ENCODE results near the gene PML.

The PML gene

DNA sequence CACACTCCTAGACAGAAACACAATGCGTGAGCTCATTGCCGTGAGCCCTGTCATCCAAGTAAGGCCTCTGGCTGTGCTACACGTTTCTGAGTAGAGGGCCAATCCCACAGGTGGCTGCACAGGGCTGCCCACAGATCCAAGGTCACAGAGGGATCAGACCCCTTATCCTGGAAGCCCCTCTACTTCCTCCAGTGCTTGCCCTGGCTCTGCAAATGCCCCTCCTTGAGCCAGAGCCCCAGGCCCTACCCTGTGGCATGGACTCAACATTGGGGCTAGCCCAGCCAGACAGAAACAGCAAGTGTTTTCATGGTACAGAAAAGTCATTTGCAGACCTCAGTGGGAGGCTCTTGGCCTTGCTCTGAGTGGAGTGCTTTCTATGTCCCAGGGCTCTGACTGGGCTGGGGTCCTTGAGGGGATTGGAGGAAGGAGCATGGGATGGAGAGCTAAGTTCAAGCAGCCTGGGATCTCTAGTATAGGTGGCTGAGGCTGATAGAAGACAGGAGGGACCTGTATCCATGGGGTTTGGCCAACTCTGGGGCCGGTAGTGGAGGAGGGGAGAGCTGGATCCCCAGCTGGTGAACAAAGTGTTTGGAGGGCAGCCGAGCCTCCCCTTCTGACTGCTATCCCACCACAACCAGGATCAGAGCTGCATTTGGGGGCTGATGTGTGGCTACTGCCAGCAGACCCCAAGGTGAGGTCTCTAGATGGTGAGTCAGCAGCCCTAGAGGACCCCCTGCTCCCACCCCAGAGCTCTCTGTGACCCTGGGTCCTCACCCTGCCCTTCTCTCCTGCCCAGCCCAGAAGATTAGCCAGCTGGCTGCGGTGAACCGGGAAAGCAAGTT, 49.1 kb downstream of the PML start:
- DNase-seq (ENCODE audit: low read depth), result no peak
- no peak overlapping the region for H3K4me3 ChIP-seq (ENCODE audit: control insufficient read depth, low read depth, low read length)
- TF ChIP-seq, protein P1, sequence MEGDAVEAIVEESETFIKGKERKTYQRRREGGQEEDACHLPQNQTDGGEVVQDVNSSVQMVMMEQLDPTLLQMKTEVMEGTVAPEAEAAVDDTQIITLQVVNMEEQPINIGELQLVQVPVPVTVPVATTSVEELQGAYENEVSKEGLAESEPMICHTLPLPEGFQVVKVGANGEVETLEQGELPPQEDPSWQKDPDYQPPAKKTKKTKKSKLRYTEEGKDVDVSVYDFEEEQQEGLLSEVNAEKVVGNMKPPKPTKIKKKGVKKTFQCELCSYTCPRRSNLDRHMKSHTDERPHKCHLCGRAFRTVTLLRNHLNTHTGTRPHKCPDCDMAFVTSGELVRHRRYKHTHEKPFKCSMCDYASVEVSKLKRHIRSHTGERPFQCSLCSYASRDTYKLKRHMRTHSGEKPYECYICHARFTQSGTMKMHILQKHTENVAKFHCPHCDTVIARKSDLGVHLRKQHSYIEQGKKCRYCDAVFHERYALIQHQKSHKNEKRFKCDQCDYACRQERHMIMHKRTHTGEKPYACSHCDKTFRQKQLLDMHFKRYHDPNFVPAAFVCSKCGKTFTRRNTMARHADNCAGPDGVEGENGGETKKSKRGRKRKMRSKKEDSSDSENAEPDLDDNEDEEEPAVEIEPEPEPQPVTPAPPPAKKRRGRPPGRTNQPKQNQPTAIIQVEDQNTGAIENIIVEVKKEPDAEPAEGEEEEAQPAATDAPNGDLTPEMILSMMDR (conservative IDR thresholded peaks at IDR 0.05; ENCODE audit: control insufficient read depth, insufficient read depth, low read depth, low read length), result no peak

DNA sequence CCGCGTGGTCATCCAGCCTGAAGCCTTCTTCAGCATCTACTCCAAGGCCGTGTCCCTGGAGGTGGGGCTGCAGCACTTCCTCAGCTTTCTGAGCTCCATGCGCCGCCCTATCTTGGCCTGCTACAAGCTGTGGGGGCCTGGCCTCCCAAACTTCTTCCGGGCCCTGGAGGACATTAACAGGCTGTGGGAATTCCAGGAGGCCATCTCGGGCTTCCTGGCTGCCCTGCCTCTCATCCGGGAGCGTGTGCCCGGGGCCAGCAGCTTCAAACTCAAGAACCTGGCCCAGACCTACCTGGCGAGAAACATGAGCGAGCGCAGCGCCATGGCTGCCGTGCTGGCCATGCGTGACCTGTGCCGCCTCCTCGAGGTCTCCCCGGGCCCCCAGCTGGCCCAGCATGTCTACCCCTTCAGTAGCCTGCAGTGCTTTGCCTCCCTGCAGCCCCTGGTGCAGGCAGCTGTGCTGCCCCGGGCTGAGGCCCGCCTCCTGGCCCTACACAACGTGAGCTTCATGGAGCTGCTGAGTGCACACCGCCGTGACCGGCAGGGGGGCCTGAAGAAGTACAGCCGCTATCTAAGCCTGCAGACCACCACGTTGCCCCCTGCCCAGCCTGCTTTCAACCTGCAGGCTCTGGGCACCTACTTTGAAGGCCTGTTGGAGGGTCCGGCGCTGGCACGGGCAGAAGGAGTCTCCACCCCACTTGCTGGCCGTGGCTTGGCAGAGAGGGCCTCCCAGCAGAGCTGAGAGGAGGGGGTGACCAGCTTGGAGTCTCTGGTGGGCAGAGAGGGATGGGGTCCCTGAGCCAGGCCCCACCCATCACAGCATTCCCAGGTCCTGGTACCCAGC, 50.0 kb downstream of the PML start:
- DNase-seq (ENCODE audit: low read depth), result no peak
- TF ChIP-seq, protein P1 (conservative IDR thresholded peaks at IDR 0.05; ENCODE audit: control insufficient read depth, insufficient read depth, low read depth, low read length), result no peak
- no peak overlapping the region for H3K4me3 ChIP-seq (ENCODE audit: control insufficient read depth, low read depth, low read length)

DNA sequence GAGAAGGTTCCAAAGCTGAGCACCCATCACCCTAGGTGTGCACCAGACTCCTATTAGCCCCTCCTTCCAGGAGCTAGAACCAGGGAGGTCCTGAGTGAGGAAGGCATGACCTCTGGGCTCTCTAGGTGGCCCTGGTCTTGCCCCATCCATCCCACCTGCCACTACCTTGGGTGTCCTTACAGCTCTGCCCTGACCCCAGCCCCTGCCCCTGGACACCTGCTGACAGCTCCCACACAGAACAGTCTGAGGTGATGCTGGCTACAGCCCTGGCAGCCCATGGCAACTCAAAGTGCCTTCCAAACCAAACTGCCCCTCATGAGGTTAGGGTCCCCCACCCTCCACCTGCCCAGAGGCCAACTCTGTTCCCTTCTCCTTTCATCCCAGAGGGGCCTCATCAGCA, 50.7 kb downstream of the PML start:
- TF ChIP-seq, protein P1 (conservative IDR thresholded peaks at IDR 0.05; ENCODE audit: control insufficient read depth, insufficient read depth, low read depth, low read length), result no peak
- DNase-seq (ENCODE audit: low read depth), result no peak
- H3K4me3 ChIP-seq (ENCODE audit: control insufficient read depth, low read depth, low read length), result no peak overlapping the region

DNA sequence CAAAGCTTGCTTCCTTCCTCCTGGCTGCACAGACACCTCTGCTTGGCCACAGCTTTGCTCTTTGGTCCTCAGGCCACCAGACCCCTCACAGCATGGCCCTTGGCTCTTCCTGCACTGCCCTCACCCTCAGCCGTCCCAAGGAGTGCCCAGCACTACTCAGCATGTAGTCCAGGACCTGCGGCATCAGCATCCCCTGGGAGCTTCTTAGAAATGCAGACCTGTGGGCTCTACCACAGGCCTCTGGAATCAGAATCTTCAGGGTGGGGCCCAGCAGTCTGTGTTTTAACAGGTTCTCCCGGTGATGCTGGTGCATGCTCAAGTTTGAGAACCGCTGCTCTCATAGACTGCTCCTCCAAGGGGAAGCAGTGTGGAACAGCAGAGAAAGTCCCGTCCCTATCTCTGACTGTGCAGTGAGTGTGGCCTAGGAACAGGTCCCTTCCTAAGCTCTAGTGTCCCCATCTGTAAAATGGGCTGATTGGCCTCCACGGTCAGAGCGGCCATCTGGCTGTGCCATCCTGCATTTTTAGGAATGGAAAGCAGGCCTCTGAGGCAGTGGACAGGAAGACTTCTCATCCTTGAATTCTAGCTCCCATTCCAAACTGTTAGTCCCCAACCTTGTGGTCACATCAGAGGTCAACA, 51.2 kb downstream of the PML start:
- no peak overlapping the region for H3K4me3 ChIP-seq (ENCODE audit: control insufficient read depth, low read depth, low read length)
- TF ChIP-seq, protein P1 (conservative IDR thresholded peaks at IDR 0.05; ENCODE audit: control insufficient read depth, insufficient read depth, low read depth, low read length), result no peak
- no peak for DNase-seq (ENCODE audit: low read depth)

DNA sequence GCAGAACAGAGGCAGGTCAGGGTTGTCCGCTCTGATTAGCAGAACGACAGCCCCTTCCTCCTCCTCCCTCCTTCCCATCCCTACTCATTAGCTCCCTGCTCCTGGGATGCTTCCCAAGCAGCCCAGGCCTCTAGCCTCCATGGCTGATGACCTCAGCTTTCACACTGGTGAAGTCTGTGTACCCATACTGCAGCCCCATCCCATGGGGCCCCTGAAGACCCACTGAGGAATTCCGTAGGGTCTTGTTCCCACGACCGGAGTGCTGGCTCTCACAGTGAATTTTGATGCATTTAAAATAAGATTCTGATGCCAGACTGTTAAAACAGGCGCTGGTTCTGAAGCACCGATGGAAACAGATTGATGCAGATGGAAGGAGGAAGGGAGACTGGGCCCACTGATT, 51.8 kb downstream of the PML start:
- no peak for DNase-seq (ENCODE audit: low read depth)
- TF ChIP-seq, protein P1 (conservative IDR thresholded peaks at IDR 0.05; ENCODE audit: control insufficient read depth, insufficient read depth, low read depth, low read length), result no peak
- H3K4me3 ChIP-seq (ENCODE audit: control insufficient read depth, low read depth, low read length), result no peak overlapping the region

DNA sequence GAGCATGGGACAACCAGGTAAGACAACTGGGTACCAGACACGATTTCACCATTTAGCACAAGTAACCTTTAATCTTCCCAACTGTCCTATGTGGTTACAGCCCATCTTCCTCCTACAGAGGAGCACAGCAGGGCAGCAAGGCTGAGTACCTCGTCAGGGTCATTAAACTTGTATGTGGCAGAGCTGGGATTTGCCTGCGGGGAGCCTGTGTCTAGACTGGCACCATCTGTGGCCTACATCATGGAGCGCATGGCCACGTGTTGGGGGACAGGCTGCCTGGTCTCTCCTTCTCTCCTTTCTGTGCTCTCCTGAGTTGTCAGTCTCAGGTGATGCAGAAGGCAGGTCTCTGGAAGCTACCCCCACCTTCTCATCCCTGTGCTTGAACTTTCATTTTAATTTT, 55.6 kb downstream of the PML start:
- TF ChIP-seq, protein P1 (conservative IDR thresholded peaks at IDR 0.05; ENCODE audit: control insufficient read depth, insufficient read depth, low read depth, low read length), result no peak
- no peak for DNase-seq (ENCODE audit: low read depth)
- no peak overlapping the region for H3K4me3 ChIP-seq (ENCODE audit: control insufficient read depth, low read depth, low read length)

Measured in fibroblast of mammary gland (primary cell).